Caco-2 (cell line): ENCODE results near the gene LRRK1. TPM values are rescaled to one million over a fixed set of nuclear protein-coding genes. Genes with fewer than 3 reads are reported as not detected.

Source experiments
- BruUV-seq: library from RNA; stranded (reverse); fragments of 400-500 nt; replicated peaks from 2 replicates; lab custom pipeline; 2021; lab: Mats Ljungman, UMichigan
- CTCF ChIA-PET: fragments of 300-600 bp; sonication (Branson Sonifier 250); formaldehyde crosslinking; loops from one replicate; lab custom pipeline; 2022; ENCODE audit warnings: antibody characterized with exemption; lab: Charles Lee
- POLR2A ChIA-PET: fragments of 300-600 bp; sonication (Branson Sonifier 250); formaldehyde crosslinking; loops from one replicate; lab custom pipeline; 2022; ENCODE audit warnings: antibody characterized with exemption; lab: Charles Lee
- DNase-seq, 2 experiments: peaks; one replicate each; pipeline versions ENCODE4 v3.0.0 to v3.0.0-alpha.2; 2020 to 2022
- H3K27me3 ChIP-seq: replicated peaks from 2 replicates; pipeline ENCODE4 v1.6.0; 2011; ENCODE audit warnings: low read length; ENCODE audit not compliant: control insufficient read depth, insufficient read depth
- H3K36me3 ChIP-seq: 2 replicates; pipeline ENCODE4 v1.5.1; 2011; ENCODE audit warnings: low read length; ENCODE audit not compliant: control insufficient read depth, insufficient read depth
- H3K4me1 ChIP-seq: fragments of 250-450 bp; sonication (Bioruptor Pico); 2 replicates; pipeline ENCODE4 v1.5.1; 2020; ENCODE audit warnings: mild to moderate bottlenecking
- H3K4me3 ChIP-seq: 2 replicates; pipeline ENCODE4 v1.5.1; 2011; ENCODE audit warnings: low read depth, mild to moderate bottlenecking, control low read depth, low read length
- H3K9me3 ChIP-seq: fragments of 250-450 bp; sonication (Bioruptor Pico); 2 replicates; pipeline ENCODE4 v1.5.1; 2020; ENCODE audit warnings: mild to moderate bottlenecking, moderate library complexity
- H3K27ac Mint-ChIP-seq: one replicate; pipeline ENCODE4 v1.8.0; 2022; ENCODE audit warnings: mixed read lengths; ENCODE audit not compliant: unreplicated experiment
- H3K27me3 Mint-ChIP-seq: one replicate; pipeline ENCODE4 v1.8.0; 2022; ENCODE audit warnings: mixed read lengths; ENCODE audit not compliant: insufficient read depth, unreplicated experiment
- H3K36me3 Mint-ChIP-seq: one replicate; pipeline ENCODE4 v1.8.0; 2022; ENCODE audit warnings: mild to moderate bottlenecking, mixed read lengths; ENCODE audit not compliant: insufficient read depth, unreplicated experiment
- H3K4me1 Mint-ChIP-seq: one replicate; pipeline ENCODE4 v1.8.0; 2022; ENCODE audit warnings: low read depth, mixed read lengths; ENCODE audit not compliant: unreplicated experiment
- H3K4me3 Mint-ChIP-seq: one replicate; pipeline ENCODE4 v1.8.0; 2022; ENCODE audit warnings: mild to moderate bottlenecking, moderate library complexity, mixed read lengths; ENCODE audit not compliant: unreplicated experiment
- H3K9me3 Mint-ChIP-seq: one replicate; pipeline ENCODE4 v1.8.0; 2022; ENCODE audit warnings: mixed read lengths; ENCODE audit not compliant: unreplicated experiment
- intact Hi-C: fragments of 100-400 bp; cut with micrococcal nuclease; formaldehyde crosslinking; loops from one replicate; pipeline ENCODE4 v1.10.0; 2022; ENCODE audit not compliant: unreplicated experiment
- total RNA-seq: library from RNA; stranded (reverse); gene quantifications from 2 replicates; pipeline ENCODE4 v1.2.3, GENCODE V29; 2022
- TF ChIP-seq, protein P1 (sequence below), 2 experiments: fragments of 200-600 bp in 1 of 2; IDR thresholded peaks; 1 replicate in 1 of 2; 2 replicates in 1 of 2; pipeline versions ENCODE4 v1.5.1 to v1.8.0; 2011 to 2022; ENCODE audit warnings: antibody characterized with exemption in 1 of 2, control low read depth in 1 of 2, inconsistent platforms in 1 of 2, low read depth in 1 of 2, low read length in 1 of 2, mild to moderate bottlenecking in 1 of 2, moderate library complexity in 1 of 2; ENCODE audit not compliant: insufficient read depth in 1 of 2, severe bottlenecking in 1 of 2, unreplicated experiment in 1 of 2

LRRK1 gene
- total RNA-seq, 1 experiment from 2014 or later = 12.0 TPM

DNA sequence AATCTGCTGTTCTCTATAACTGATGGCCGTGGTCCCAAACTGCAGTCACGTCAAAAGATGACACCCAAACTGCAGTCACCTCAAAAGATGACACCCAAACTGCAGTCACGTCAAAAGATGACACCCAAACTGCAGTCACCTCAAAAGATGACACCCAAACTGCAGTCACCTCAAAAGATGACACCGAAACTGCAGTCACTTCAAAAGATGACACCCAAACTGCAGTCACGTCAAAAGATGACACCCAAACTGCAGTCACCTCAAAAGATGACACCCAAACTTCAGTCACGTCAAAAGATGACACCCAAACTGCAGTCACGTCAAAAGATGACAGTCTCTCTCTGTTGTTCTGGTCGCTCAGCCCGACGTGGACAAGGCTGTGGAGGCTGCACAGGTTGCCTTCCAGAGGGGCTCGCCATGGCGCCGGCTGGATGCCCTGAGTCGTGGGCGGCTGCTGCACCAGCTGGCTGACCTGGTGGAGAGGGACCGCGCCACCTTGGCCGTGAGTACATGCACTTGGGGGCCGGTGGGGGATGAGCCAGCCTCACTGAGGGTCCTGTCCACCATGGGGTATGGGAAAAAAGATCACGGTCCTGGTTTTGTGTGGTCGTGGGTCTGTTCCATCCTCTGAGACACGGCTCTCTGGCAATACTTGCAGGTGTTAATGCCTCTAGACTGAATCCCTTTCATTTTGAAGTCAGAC, 31.8 kb upstream of the LRRK1 start:
- Mint-ChIP-seq H3K4me3 (no peak overlapping the region), H3K4me1 (no peaks in the 10 kb centered on the region), H3K27me3 (peaks cover 4% of the 10 kb centered on the region), H3K27ac (no peak overlapping the region), H3K36me3 (no peaks in the 10 kb centered on the region), H3K9me3 (no peaks in the 10 kb centered on the region)
- Histone ChIP-seq H3K4me3 (no peak overlapping the region), H3K27me3 (no peaks in the 10 kb centered on the region), H3K4me1 (no peaks in the 10 kb centered on the region), H3K9me3 (no peaks in the 10 kb centered on the region), H3K36me3 (no peaks in the 10 kb centered on the region)
- ChIA-PET POLR2A (no interaction called here), CTCF (interaction anchor here (0.6 kb wide), 1 partner anchor 31 kb away, joined by 3 read pairs; no protein-coding TSS in a partner anchor)
- no TSS peak for BruUV-seq
- TF ChIP-seq, protein P1, sequence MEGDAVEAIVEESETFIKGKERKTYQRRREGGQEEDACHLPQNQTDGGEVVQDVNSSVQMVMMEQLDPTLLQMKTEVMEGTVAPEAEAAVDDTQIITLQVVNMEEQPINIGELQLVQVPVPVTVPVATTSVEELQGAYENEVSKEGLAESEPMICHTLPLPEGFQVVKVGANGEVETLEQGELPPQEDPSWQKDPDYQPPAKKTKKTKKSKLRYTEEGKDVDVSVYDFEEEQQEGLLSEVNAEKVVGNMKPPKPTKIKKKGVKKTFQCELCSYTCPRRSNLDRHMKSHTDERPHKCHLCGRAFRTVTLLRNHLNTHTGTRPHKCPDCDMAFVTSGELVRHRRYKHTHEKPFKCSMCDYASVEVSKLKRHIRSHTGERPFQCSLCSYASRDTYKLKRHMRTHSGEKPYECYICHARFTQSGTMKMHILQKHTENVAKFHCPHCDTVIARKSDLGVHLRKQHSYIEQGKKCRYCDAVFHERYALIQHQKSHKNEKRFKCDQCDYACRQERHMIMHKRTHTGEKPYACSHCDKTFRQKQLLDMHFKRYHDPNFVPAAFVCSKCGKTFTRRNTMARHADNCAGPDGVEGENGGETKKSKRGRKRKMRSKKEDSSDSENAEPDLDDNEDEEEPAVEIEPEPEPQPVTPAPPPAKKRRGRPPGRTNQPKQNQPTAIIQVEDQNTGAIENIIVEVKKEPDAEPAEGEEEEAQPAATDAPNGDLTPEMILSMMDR (IDR thresholded peaks at IDR 0.05; ENCODE audit: insufficient read depth in 1 of 2, low read depth in 1 of 2, low read length in 1 of 2, severe bottlenecking in 1 of 2, unreplicated experiment in 1 of 2) = no peak
- intact Hi-C loops = no loop called here
- DNase-seq = no peak

DNA sequence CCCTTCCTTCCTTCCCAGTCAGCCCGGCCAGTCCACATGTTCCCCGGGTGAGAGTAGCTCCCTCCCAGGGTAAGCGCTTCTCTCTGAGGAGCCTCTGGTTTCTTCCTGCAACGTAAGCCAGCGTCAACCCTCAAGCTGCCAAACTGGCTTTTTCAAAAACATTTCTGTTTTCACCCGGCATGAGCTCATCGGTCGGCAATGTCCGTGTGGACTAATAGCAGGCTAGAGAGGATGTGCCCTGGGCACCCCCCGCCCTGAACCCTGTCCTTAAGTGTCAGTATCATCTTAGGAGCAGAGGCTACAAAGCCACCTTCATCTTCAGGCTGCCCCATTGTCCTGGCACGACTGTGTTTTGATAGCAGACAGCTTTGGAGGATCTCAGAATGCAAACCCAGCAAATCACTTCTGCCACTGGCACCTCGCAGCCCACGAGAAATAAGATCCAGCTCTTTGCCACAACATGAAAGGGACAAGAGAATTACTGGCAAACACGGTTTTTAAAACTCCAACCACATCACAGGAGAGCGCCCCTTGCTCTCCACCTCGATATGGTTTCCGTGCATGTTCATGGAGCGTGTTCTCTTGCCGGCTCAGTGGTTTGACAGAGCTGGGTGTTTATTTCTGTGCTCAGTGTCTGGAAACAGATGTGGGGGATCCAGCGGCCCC, 29.6 kb upstream of the LRRK1 start:
- CTCF ChIA-PET = no interaction called here
- POLR2A ChIA-PET = no interaction called here
- no peaks in the 10 kb centered on the region for H3K36me3 Mint-ChIP-seq
- TF ChIP-seq, protein P1 (IDR thresholded peaks at IDR 0.05; ENCODE audit: insufficient read depth in 1 of 2, low read depth in 1 of 2, low read length in 1 of 2, severe bottlenecking in 1 of 2, unreplicated experiment in 1 of 2) = no peak
- no peak overlapping the region for H3K4me3 Mint-ChIP-seq
- intact Hi-C loops = no loop called here
- no peaks in the 10 kb centered on the region for H3K4me1 Mint-ChIP-seq
- Histone ChIP-seq H3K27me3 (no peaks in the 10 kb centered on the region), H3K9me3 (no peaks in the 10 kb centered on the region), H3K4me3 (no peak overlapping the region), H3K4me1 (no peaks in the 10 kb centered on the region), H3K36me3 (no peaks in the 10 kb centered on the region)
- DNase-seq = no peak
- no TSS peak for BruUV-seq
- H3K27ac Mint-ChIP-seq = no peak overlapping the region
- no peaks in the 10 kb centered on the region for H3K27me3 Mint-ChIP-seq
- H3K9me3 Mint-ChIP-seq = no peaks in the 10 kb centered on the region

DNA sequence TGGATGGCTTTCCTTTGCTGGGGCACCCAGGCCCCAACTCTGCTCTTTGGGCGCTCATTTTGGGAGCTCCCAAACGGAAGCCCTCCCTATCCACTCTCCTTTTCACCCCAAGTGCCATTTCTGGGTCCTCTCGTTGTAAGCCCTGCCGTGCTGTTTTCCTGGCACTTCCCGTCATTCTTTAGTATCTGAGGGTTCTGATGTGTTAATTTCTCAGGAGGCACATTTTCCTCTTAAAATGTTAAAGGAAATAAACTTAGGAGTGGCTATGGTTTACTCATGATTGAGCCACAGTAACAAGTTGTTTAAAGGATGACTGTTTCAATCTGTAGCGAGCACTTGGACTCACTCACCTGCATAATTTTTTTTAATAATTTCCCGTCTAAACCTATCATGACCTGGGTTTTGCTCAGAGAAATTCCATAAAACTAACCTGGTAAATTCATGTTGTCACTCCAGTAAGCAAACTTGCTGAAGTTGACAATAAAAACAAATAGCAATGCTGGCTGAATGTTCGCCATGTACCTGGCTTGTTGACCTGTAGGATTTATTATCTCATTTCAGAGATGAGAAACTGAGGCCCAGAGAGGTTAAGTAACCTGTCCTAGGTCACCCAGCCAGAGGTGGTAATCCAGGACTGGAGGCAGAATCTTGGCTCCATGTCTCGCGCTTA, 29.0 kb upstream of the LRRK1 start:
- Histone ChIP-seq H3K27me3 (no peaks in the 10 kb centered on the region), H3K4me3 (no peak overlapping the region), H3K36me3 (no peaks in the 10 kb centered on the region), H3K4me1 (no peaks in the 10 kb centered on the region), H3K9me3 (no peaks in the 10 kb centered on the region)
- POLR2A ChIA-PET = no interaction called here
- Mint-ChIP-seq H3K4me3 (no peak overlapping the region), H3K9me3 (no peaks in the 10 kb centered on the region), H3K4me1 (no peaks in the 10 kb centered on the region), H3K27me3 (no peaks in the 10 kb centered on the region), H3K36me3 (no peaks in the 10 kb centered on the region), H3K27ac (no peak overlapping the region)
- BruUV-seq = no TSS peak
- TF ChIP-seq, protein P1 (IDR thresholded peaks at IDR 0.05; ENCODE audit: insufficient read depth in 1 of 2, low read depth in 1 of 2, low read length in 1 of 2, severe bottlenecking in 1 of 2, unreplicated experiment in 1 of 2) = no peak
- intact Hi-C loops = no loop called here
- no peak for DNase-seq
- CTCF ChIA-PET = no interaction called here
